Measurements from ENCODE around the gene ABLIM3. TPM values are rescaled to one million over a fixed set of nuclear protein-coding genes. Genes with fewer than 3 reads are reported as not detected.

ABLIM3 gene
- 10.2 and 14.1 TPM in 2 replicates for total RNA-seq

DNA sequence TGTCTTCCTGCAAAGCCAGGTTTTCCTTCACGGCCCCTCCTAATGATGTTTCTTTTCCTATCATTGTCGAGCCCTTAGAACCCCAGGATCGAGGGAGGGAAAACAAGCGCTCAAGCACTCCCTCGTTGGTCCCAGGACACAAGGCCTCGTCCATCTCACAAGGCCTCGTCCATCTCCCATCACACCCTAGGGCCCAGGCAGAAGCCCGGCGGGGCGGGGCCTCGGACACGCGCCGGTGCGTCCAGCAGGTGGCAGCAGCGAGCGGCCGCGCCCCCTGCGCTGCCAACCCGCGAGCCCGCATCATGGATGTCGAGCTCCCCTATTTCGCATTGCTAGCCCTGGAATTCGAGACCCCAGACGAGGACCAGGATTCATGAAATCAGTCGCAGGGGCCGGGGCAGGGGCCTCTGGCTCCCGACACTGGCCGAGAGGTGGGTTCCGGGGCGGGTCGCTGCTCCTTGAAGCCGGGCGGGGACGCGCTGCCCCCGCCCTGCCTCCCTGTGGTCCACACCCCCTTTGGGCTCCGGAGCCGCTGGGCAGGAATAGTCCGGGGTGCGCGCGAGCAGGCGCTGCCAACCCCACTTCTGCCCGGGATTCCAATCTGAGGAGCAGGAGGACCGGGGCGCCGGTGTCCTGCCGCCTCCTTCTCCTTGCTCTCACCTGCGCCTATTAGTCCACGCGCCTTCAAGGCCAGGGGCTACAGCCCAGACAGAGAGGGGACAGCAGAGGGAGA lies at the start of gene ABLIM3:
ABLIM3 (plus strand) TSS at position 270 of the 733 bp plus-strand sequence. CDS start 603 bp downstream, outside the sequence.

DNA sequence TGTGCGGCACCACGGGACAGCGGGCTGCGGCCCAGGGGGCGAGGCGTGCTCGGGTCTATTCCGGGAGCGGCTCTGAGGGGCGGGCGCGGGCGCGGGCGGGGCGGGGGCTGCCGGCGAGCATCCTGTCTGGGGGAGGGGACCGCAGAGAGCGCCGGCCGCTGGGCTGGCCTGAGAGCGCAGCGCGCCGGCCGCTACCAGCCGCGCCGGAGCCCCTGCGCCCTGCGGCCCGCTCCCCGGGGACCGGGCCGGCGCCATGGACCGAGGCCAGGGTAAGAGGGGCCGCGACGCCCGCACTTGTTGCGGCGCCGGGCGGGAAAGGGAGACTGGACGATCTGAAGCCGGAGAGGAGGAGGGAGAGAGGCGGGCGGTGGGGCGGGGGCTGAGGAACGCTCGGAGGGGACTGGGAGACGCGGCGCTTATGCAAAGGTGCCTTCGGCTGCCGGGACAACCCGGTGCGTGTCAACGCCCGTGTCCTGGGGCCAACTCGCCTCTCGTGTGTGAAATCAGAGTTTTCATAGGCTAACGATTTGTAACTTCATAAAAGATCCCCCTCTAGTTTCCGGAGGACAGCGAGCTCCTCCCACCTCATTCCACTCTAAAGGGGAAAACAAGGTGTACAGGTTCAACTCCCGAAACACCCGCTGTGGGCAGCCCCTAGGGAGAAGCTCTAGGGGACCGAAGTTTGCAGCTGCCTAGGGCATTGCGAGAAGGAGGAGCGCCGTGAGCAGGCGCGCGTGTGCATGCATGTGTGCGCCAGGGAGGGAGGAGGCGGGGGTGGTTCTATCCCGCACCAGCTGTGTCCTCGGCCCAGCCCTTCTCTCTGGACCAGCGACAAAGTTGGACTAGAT lies 130.6 kb downstream of the ABLIM3 start, which contains the start of gene AFAP1L1:
AFAP1L1 (plus strand) TSS at position 144 of the 848 bp plus-strand sequence; CDS start at position 254, 110 bp downstream.

Other genes with a start within 250 kb of the ABLIM3 start
- 1.5 and 1.7 TPM in 2 replicates for gene SH3TC2, start 78.4 kb upstream of the ABLIM3 start, total RNA-seq
- gene AFAP1L1, start 130.4 kb downstream of the ABLIM3 start, total RNA-seq, result 10.1 TPM in 2 replicates
- gene GRPEL2, start 204.0 kb downstream of the ABLIM3 start, total RNA-seq, result 21.5 and 23.2 TPM in 2 replicates
- 3.2 and 4.2 TPM in 2 replicates for gene PCYOX1L, start 216.6 kb downstream of the ABLIM3 start, total RNA-seq
- not detected in 2 replicates for gene IL17B, start 237.8 kb downstream of the ABLIM3 start, total RNA-seq